ENCODE measurements around the gene NABP2. TPM values are rescaled to one million over a fixed set of nuclear protein-coding genes. Genes with fewer than 3 reads are reported as not detected.

Gene NABP2
- polyA plus RNA-seq, 1 of the 3 experiments (the other 2 are of a cell fraction), result 49.3 TPM

- Histone ChIP-seq H3K9me2 (no peaks in the 10 kb centered on the region), H3K4me1 (ENCODE audit: control insufficient read depth in 1 of 2, insufficient read depth in 2 of 2, low read depth in 1 of 2, low read length in 1 of 2) (peaks cover 0 to 14% of the 10 kb centered on the region in 2 experiments; a peak in 1 of 4 replicates), H3K9ac (no peak overlapping the region), H3K9me3 (no peaks in the 10 kb centered on the region), H2AFZ (ENCODE audit: low read depth) (no peak overlapping the region), H3K27ac (ENCODE audit: low read depth in 2 of 2, low read length in 1 of 2) (peak overlapping the region in 1 of 2 experiments; percentile 29; a peak in 2 of 4 replicates), H3K4me2 (no peak overlapping the region), H4K20me1 (ENCODE audit: insufficient read depth) (no peaks in the 10 kb centered on the region), H3K79me2 (ENCODE audit: insufficient read depth) (no peaks in the 10 kb centered on the region), H3K4me3 (ENCODE audit: low read depth in 2 of 2, low read length in 1 of 2) (no peak overlapping the region), H3K27me3 (ENCODE audit: insufficient read depth) (no peaks in the 10 kb centered on the region), H3K36me3 (replicated peaks in 1 of 2; ENCODE audit: control insufficient read depth in 1 of 2, insufficient read depth in 2 of 2, low read length in 1 of 2) (no peaks in the 10 kb centered on the region), H3F3A (replicated peaks; ENCODE audit: insufficient read depth) (peaks cover 30% of the 10 kb centered on the region)
- 32% methylated on average over 1 of the region's 1 CpG for WGBS (ENCODE audit: low lambda C conversion rate)
- no peak for DNase-seq
- TF ChIP-seq YY1 (IDR thresholded peaks at IDR 0.05; ENCODE audit: low read depth) (no peak), TCF12 (IDR thresholded peaks at IDR 0.05) (peak; percentile 67), MXI1 (IDR thresholded peaks at IDR 0.05; ENCODE audit: low read depth, low read length) (no peak), PBX3 (IDR thresholded peaks at IDR 0.05) (peak; percentile 72), POLR2AphosphoS5 (IDR thresholded peaks at IDR 0.05; ENCODE audit: low read depth, low read length) (no peak), JUND (IDR thresholded peaks at IDR 0.05) (peak; percentile 20; the same call in 1 of the 2 replicates), GATA2 (CRISPR knock-in tag; IDR thresholded peaks at IDR 0.05) (no peak), FOSL2 (IDR thresholded peaks at IDR 0.05; ENCODE audit: borderline replicate concordance, low read depth) (no peak), RFX5 (IDR thresholded peaks at IDR 0.05; ENCODE audit: low read length) (no peak), NRF1 (IDR thresholded peaks at IDR 0.05; ENCODE audit: low read depth, low read length) (no peak), TEAD4 (IDR thresholded peaks at IDR 0.05; ENCODE audit: borderline replicate concordance, insufficient read depth) (peak; percentile 57; the same call in 1 of the 2 replicates), EP300 (IDR thresholded peaks at IDR 0.05; ENCODE audit: borderline replicate concordance in 1 of 2, low read depth in 1 of 2, low read length in 1 of 2) (peak in 1 of 2 experiments; percentile 43; a peak in 1 of 4 replicates)
- TF ChIP-seq, protein P1, sequence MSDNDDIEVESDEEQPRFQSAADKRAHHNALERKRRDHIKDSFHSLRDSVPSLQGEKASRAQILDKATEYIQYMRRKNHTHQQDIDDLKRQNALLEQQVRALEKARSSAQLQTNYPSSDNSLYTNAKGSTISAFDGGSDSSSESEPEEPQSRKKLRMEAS (IDR thresholded peaks at IDR 0.05; ENCODE audit: low read depth), result no peak
- POLR2A ChIA-PET, result interaction anchor here (0.7 kb wide), 1 partner anchor 100 kb away, joined by 3 read pairs; no protein-coding TSS in a partner anchor
- CTCF ChIA-PET, result interaction anchor here (1.2 to 6.6 kb wide), 2 partner anchors 10 to 145 kb away, joined by 3 to 37 read pairs; partner anchors contain the start of gene SMARCC2
Measured at GRCh38 chr12:56198836-56199235, 25.3 kb upstream of the NABP2 start.

- ChIA-PET CTCF (interaction anchor here (1.2 to 6.6 kb wide), 4 partner anchors 11 to 56 kb away, joined by 3 to 37 read pairs (median 6); partner anchors contain the start of genes ANKRD52, RNF41 and SMARCC2), POLR2A (interaction anchor here (0.6 to 1.8 kb wide), 4 partner anchors 19 to 289 kb away, joined by 3 to 8 read pairs (median 3); partner anchors contain the start of genes RNF41 and ZC3H10)
- TF ChIP-seq USF1 (IDR thresholded peaks at IDR 0.05; ENCODE audit: borderline replicate concordance, low read depth) (no peak), EZH2phosphoT487 (IDR thresholded peaks at IDR 0.05; ENCODE audit: borderline replicate concordance, low read depth) (no peak), POLR2AphosphoS5 (IDR thresholded peaks at IDR 0.05; ENCODE audit: low read depth, low read length) (no peak), MEF2A (IDR thresholded peaks at IDR 0.05; ENCODE audit: borderline replicate concordance, low read depth) (no peak), GABPA (IDR thresholded peaks at IDR 0.05; ENCODE audit: low read depth) (no peak), CHD2 (IDR thresholded peaks at IDR 0.05; ENCODE audit: low read length, partially characterized antibody) (no peak), MXI1 (IDR thresholded peaks at IDR 0.05; ENCODE audit: low read depth, low read length) (no peak), FOXJ3 (CRISPR knock-in tag; IDR thresholded peaks at IDR 0.05) (no peak), RXRA (IDR thresholded peaks at IDR 0.05; ENCODE audit: borderline replicate concordance, low read depth) (no peak), RCOR1 (IDR thresholded peaks at IDR 0.05; ENCODE audit: low read length) (no peak), TAF1 (IDR thresholded peaks at IDR 0.05; ENCODE audit: borderline replicate concordance, low read depth, low read length) (no peak), SIN3A (IDR thresholded peaks at IDR 0.05; ENCODE audit: borderline replicate concordance, low read depth, low read length) (no peak)
- TF ChIP-seq, protein P2, sequence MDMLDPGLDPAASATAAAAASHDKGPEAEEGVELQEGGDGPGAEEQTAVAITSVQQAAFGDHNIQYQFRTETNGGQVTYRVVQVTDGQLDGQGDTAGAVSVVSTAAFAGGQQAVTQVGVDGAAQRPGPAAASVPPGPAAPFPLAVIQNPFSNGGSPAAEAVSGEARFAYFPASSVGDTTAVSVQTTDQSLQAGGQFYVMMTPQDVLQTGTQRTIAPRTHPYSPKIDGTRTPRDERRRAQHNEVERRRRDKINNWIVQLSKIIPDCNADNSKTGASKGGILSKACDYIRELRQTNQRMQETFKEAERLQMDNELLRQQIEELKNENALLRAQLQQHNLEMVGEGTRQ (IDR thresholded peaks at IDR 0.05; ENCODE audit: borderline replicate concordance, low read depth, low read length), result no peak
- TF ChIP-seq, protein P3, sequence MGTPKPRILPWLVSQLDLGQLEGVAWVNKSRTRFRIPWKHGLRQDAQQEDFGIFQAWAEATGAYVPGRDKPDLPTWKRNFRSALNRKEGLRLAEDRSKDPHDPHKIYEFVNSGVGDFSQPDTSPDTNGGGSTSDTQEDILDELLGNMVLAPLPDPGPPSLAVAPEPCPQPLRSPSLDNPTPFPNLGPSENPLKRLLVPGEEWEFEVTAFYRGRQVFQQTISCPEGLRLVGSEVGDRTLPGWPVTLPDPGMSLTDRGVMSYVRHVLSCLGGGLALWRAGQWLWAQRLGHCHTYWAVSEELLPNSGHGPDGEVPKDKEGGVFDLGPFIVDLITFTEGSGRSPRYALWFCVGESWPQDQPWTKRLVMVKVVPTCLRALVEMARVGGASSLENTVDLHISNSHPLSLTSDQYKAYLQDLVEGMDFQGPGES (IDR thresholded peaks at IDR 0.05; ENCODE audit: low read depth, low read length), result no peak
Measured at GRCh38 chr12:56202366-56202765, 21.8 kb upstream of the NABP2 start.

More at GRCh38 chr12:56202366-56202765, 21.8 kb upstream of the NABP2 start:
- Histone ChIP-seq H3K4me1 (ENCODE audit: control insufficient read depth in 1 of 2, insufficient read depth in 2 of 2, low read depth in 1 of 2, low read length in 1 of 2) (peaks cover 0 to 7% of the 10 kb centered on the region in 2 experiments; a peak in 1 of 4 replicates), H4K20me1 (ENCODE audit: insufficient read depth) (no peaks in the 10 kb centered on the region; the same call in 1 of the 2 replicates), H3K36me3 (replicated peaks in 1 of 2; ENCODE audit: control insufficient read depth in 1 of 2, insufficient read depth in 2 of 2, low read length in 1 of 2) (peaks cover 21 to 34% of the 10 kb centered on the region in 2 experiments), H3K27me3 (ENCODE audit: insufficient read depth) (no peaks in the 10 kb centered on the region), H3K79me2 (ENCODE audit: insufficient read depth) (no peaks in the 10 kb centered on the region), H3F3A (replicated peaks; ENCODE audit: insufficient read depth) (peaks cover 53% of the 10 kb centered on the region), H3K9ac (no peak overlapping the region), H2AFZ (ENCODE audit: low read depth) (no peak overlapping the region), H3K4me3 (ENCODE audit: low read depth in 2 of 2, low read length in 1 of 2) (no peak overlapping the region), H3K4me2 (no peak overlapping the region), H3K27ac (ENCODE audit: low read depth in 2 of 2, low read length in 1 of 2) (no peak overlapping the region), H3K9me3 (no peaks in the 10 kb centered on the region), H3K9me2 (no peaks in the 10 kb centered on the region)
- DNase-seq, result no peak
- 75% methylated on average over 1 of the region's 1 CpG for WGBS (ENCODE audit: low lambda C conversion rate)

All from SK-N-SH (cell line).